Neural cell (in vitro differentiated cells): ENCODE results near the gene AIFM2. TPM values are rescaled to one million over a fixed set of nuclear protein-coding genes. Genes with fewer than 3 reads are reported as not detected.

Source experiments
- H2AFZ ChIP-seq: fragments of 200-600, 300-800 bp; sonication (generic), shearing (Covaris generic); 2 replicates; pipeline ENCODE4 v1.6.0; 2014; ENCODE audit warnings: low read depth, mild to moderate bottlenecking, antibody characterized with exemption, low read length, moderate library complexity
- H3F3A ChIP-seq: fragments of 200-600 bp; shearing (Covaris generic); 2 replicates; pipeline ENCODE4 v1.6.1; 2016; ENCODE audit warnings: mild to moderate bottlenecking, moderate library complexity, mixed read lengths, antibody characterized with exemption, low read length; ENCODE audit not compliant: insufficient read depth, poor library complexity, severe bottlenecking
- H3K27ac ChIP-seq: fragments of 200-600, 300-800 bp; sonication (generic), shearing (Covaris generic); 2 replicates; pipeline ENCODE4 v1.5.1; 2014; ENCODE audit warnings: mild to moderate bottlenecking, low read length, moderate library complexity
- H3K27me3 ChIP-seq: fragments of 300-800, 200-600 bp; sonication (generic), shearing (Covaris generic); 2 replicates; pipeline ENCODE4 v1.6.0; 2014; ENCODE audit warnings: mild to moderate bottlenecking, low read depth, low read length, moderate library complexity; ENCODE audit not compliant: insufficient read depth
- H3K36me3 ChIP-seq: fragments of 300-800, 200-600 bp; sonication (generic), shearing (Covaris generic); 2 replicates; pipeline ENCODE4 v1.5.1; 2014; ENCODE audit warnings: mild to moderate bottlenecking, antibody characterized with exemption, low read length, moderate library complexity; ENCODE audit not compliant: insufficient read depth
- H3K4me2 ChIP-seq: fragments of 300-800, 200-600 bp; sonication (generic), shearing (Covaris generic); 2 replicates; pipeline ENCODE4 v1.6.0; 2014; ENCODE audit warnings: mild to moderate bottlenecking, low read length
- H3K4me3 ChIP-seq: fragments of 300-800, 200-600 bp; sonication (generic), shearing (Covaris generic); 2 replicates; pipeline ENCODE4 v1.5.1; 2014; ENCODE audit warnings: mild to moderate bottlenecking, low read length, moderate library complexity
- H3K79me2 ChIP-seq: fragments of 200-600 bp; shearing (Covaris generic); replicated peaks from 2 replicates; pipeline ENCODE4 v1.6.0; 2014; ENCODE audit warnings: mild to moderate bottlenecking, low read length, moderate library complexity; ENCODE audit not compliant: insufficient read depth
- H3K9ac ChIP-seq: fragments of 300-800, 200-600 bp; sonication (generic), shearing (Covaris generic); 2 replicates; pipeline ENCODE4 v1.6.1; 2016; ENCODE audit warnings: mild to moderate bottlenecking, low read length, mixed read lengths
- H3K9me2 ChIP-seq: fragments of 200-600 bp; shearing (Covaris generic); 2 replicates; pipeline ENCODE4 v1.6.1; 2016; ENCODE audit warnings: mild to moderate bottlenecking, low read length, mixed read lengths; ENCODE audit not compliant: insufficient read depth
- H3K9me3 ChIP-seq: fragments of 200-600, 300-800 bp; sonication (generic), shearing (Covaris generic); 2 replicates; pipeline ENCODE4 v1.6.1; 2016; ENCODE audit warnings: mild to moderate bottlenecking, mixed run types, low read length, moderate library complexity, mixed read lengths
- H4K20me1 ChIP-seq: fragments of 200-600 bp; shearing (Covaris generic); 2 replicates; pipeline ENCODE4 v1.6.1; 2016; ENCODE audit warnings: mild to moderate bottlenecking, mixed run types; ENCODE audit not compliant: insufficient read depth
- CTCF ChIP-seq: fragments of 450-650 bp; IDR thresholded peaks from 2 replicates; pipeline ENCODE4 v1.5.1; 2014; ENCODE audit warnings: antibody characterized with exemption, mild to moderate bottlenecking, moderate library complexity; ENCODE audit not compliant: poor library complexity, severe bottlenecking
- EP300 ChIP-seq: fragments of 450-650 bp; conservative IDR thresholded peaks from 2 replicates; pipeline ENCODE4 v1.6.1; 2014; ENCODE audit warnings: antibody characterized with exemption, mild to moderate bottlenecking, moderate library complexity; ENCODE audit not compliant: poor library complexity, severe bottlenecking
- EZH2 ChIP-seq: fragments of 200-600, 300-800 bp; shearing (Covaris generic), sonication (generic); IDR thresholded peaks from 2 replicates; pipeline ENCODE4 v1.6.1; 2014; ENCODE audit warnings: antibody characterized with exemption, low read length, borderline replicate concordance, mild to moderate bottlenecking; ENCODE audit not compliant: insufficient read depth, poor library complexity, severe bottlenecking
- MXI1 ChIP-seq: fragments of 450-650 bp; conservative IDR thresholded peaks from 2 replicates; pipeline ENCODE4 v1.6.1; 2014; ENCODE audit warnings: antibody characterized with exemption, mild to moderate bottlenecking; ENCODE audit not compliant: poor library complexity, severe bottlenecking
- POLR2AphosphoS5 ChIP-seq: IDR thresholded peaks from 2 replicates; pipeline ENCODE4 v1.6.1; 2012
- RAD21 ChIP-seq: fragments of 450-650 bp; conservative IDR thresholded peaks from 2 replicates; pipeline ENCODE4 v1.6.1; 2014; ENCODE audit warnings: antibody characterized with exemption, mild to moderate bottlenecking, moderate library complexity
- REST ChIP-seq: IDR thresholded peaks from 2 replicates; pipeline ENCODE4 v1.6.1; 2012; ENCODE audit warnings: borderline replicate concordance
- SMC3 ChIP-seq: fragments of 450-650 bp; conservative IDR thresholded peaks from 2 replicates; pipeline ENCODE4 v1.6.1; 2014; ENCODE audit warnings: antibody characterized with exemption, mild to moderate bottlenecking, moderate library complexity; ENCODE audit not compliant: poor library complexity
- TAF1 ChIP-seq: IDR thresholded peaks from 2 replicates; pipeline ENCODE4 v1.6.1; 2012; ENCODE audit warnings: low read depth
- polyA plus RNA-seq: library from polyadenylated mRNA; depleted of rRNA; stranded (reverse); fragments of >200 nt; gene quantifications from 2 replicates; pipeline ENCODE4 v1.2.3, GENCODE V29; 2014

Gene AIFM2
- polyA plus RNA-seq, 1 donor from 2014 or later: 0.78 TPM

- H3K79me2 ChIP-seq: no peaks in the 10 kb centered on the region
- H3K9me2 ChIP-seq: no peaks in the 10 kb centered on the region
- H3K27me3 ChIP-seq: no peaks in the 10 kb centered on the region
- peaks cover 8% of the 10 kb centered on the region for H3F3A ChIP-seq
- H3K4me2 ChIP-seq: peak overlapping the region; percentile 73
- H2AFZ ChIP-seq: no peak overlapping the region
- H3K9ac ChIP-seq: peak overlapping the region; percentile 56
- peak overlapping the region; percentile 71 for H3K27ac ChIP-seq
- no peaks in the 10 kb centered on the region for H4K20me1 ChIP-seq
- peak overlapping the region; percentile 82 for H3K4me3 ChIP-seq
- H3K9me3 ChIP-seq: no peaks in the 10 kb centered on the region
- TF ChIP-seq SMC3 (no peak), RAD21 (no peak), POLR2AphosphoS5 (no peak)
- no peaks in the 10 kb centered on the region for H3K36me3 ChIP-seq
Observed at GRCh38 chr10:70147259-70147625, 14.6 kb upstream of the AIFM2 start.

- Histone ChIP-seq H3K27me3 (no peaks in the 10 kb centered on the region), H3K4me2 (peak within 1 kb of the TSS; percentile 73), H4K20me1 (no peaks in the 10 kb centered on the region), H2AFZ (peak within 1 kb of the TSS; percentile 69), H3K9me3 (no peaks in the 10 kb centered on the region), H3K9me2 (no peaks in the 10 kb centered on the region), H3K27ac (peak within 1 kb of the TSS; percentile 91), H3K9ac (peak within 1 kb of the TSS; percentile 87), H3K36me3 (no peaks in the 10 kb centered on the region), H3K79me2 (no peaks in the 10 kb centered on the region), H3K4me3 (peak within 1 kb of the TSS; percentile 82), H3F3A (peaks cover 8% of the 10 kb centered on the region)
- TF ChIP-seq EP300: peak; percentile 29
- peak; percentile 98 for TF ChIP-seq CTCF
- peak; percentile 96 for TF ChIP-seq TAF1
- peak; percentile 94 for TF ChIP-seq POLR2AphosphoS5
- peak; percentile 67 for TF ChIP-seq SMC3
- TF ChIP-seq MXI1: no peak
- peak; percentile 79 for TF ChIP-seq REST
- no peak for TF ChIP-seq EZH2
- TF ChIP-seq RAD21: peak; percentile 72
Observed at GRCh38 chr10:70146489-70147258, 14.0 kb upstream of the AIFM2 start, which contains the start of gene TYSND1. Gene TYSND1 (minus strand): TSS chr10:70146700. CDS start chr10:70146586, 114 bp downstream.
